ENCODE results near the gene PODXL.

The PODXL gene

GRCh38 chr7:131587315-131587923, 31.0 kb upstream of the PODXL start:
- H3K27ac ChIP-seq: peak overlapping the region; percentile 20; the same call in 1 of the 2 replicates
- TF ChIP-seq, protein P1, sequence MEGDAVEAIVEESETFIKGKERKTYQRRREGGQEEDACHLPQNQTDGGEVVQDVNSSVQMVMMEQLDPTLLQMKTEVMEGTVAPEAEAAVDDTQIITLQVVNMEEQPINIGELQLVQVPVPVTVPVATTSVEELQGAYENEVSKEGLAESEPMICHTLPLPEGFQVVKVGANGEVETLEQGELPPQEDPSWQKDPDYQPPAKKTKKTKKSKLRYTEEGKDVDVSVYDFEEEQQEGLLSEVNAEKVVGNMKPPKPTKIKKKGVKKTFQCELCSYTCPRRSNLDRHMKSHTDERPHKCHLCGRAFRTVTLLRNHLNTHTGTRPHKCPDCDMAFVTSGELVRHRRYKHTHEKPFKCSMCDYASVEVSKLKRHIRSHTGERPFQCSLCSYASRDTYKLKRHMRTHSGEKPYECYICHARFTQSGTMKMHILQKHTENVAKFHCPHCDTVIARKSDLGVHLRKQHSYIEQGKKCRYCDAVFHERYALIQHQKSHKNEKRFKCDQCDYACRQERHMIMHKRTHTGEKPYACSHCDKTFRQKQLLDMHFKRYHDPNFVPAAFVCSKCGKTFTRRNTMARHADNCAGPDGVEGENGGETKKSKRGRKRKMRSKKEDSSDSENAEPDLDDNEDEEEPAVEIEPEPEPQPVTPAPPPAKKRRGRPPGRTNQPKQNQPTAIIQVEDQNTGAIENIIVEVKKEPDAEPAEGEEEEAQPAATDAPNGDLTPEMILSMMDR (IDR thresholded peaks at IDR 0.05; ENCODE audit: low read depth, low read length): no peak
- no peak overlapping the region for H3K4me3 ChIP-seq (ENCODE audit: low read depth, low read length)
- no peaks in the 10 kb centered on the region for H3K9me3 ChIP-seq (ENCODE audit: severe bottlenecking)
- H3K36me3 ChIP-seq: no peaks in the 10 kb centered on the region
- H3K27me3 ChIP-seq (ENCODE audit: insufficient read depth, low read depth, severe bottlenecking): no peaks in the 10 kb centered on the region
- DNase-seq: no peak

- Histone ChIP-seq H3K27ac (peak overlapping the region; percentile 15; the same call in 1 of the 2 replicates), H3K36me3 (no peaks in the 10 kb centered on the region), H3K27me3 (ENCODE audit: insufficient read depth, low read depth, severe bottlenecking) (no peaks in the 10 kb centered on the region), H3K4me3 (ENCODE audit: low read depth, low read length) (peak overlapping the region; percentile 11; the same call in 1 of the 2 replicates), H3K9me3 (ENCODE audit: severe bottlenecking) (no peaks in the 10 kb centered on the region)
- TF ChIP-seq, protein P1 (IDR thresholded peaks at IDR 0.05; ENCODE audit: low read depth, low read length): no peak
- DNase-seq: no peak
Observed at GRCh38 chr7:131586759-131587158, 30.3 kb upstream of the PODXL start.

DNA sequence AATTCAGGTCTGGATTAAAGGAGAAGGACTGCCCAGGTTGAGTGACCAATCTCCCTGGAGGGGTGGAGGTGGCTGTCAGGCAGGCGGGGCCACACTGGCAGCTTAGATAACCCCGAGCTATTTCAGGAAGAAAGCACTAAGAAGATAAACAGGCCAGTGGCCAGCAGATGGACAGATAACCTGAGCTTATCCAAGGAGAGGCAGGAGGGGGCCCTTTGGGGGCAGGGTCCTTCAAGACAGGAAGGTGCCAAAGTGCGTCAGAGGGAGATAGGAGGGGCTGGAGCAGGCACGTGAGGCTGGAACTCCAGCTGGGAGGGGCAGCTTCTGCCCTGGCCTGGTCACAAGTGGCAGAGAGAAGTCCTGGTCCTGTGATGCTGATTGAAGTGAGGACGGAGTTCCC, 29.8 kb upstream of the PODXL start:
- Histone ChIP-seq H3K4me3 (ENCODE audit: low read depth, low read length) (peak overlapping the region; percentile 13; the same call in 1 of the 2 replicates), H3K9me3 (ENCODE audit: severe bottlenecking) (no peaks in the 10 kb centered on the region), H3K27me3 (ENCODE audit: insufficient read depth, low read depth, severe bottlenecking) (no peaks in the 10 kb centered on the region), H3K27ac (peak overlapping the region; percentile 80), H3K36me3 (no peaks in the 10 kb centered on the region)
- peak; percentile 97 for DNase-seq
- TF ChIP-seq, protein P1 (IDR thresholded peaks at IDR 0.05; ENCODE audit: low read depth, low read length): no peak

- TF ChIP-seq, protein P1 (IDR thresholded peaks at IDR 0.05; ENCODE audit: low read depth, low read length): no peak
- H3K27ac ChIP-seq: no peak overlapping the region
- H3K4me3 ChIP-seq (ENCODE audit: low read depth, low read length): no peak overlapping the region
- no peaks in the 10 kb centered on the region for H3K9me3 ChIP-seq (ENCODE audit: severe bottlenecking)
- H3K36me3 ChIP-seq: no peaks in the 10 kb centered on the region
- H3K27me3 ChIP-seq (ENCODE audit: insufficient read depth, low read depth, severe bottlenecking): no peaks in the 10 kb centered on the region
- no peak for DNase-seq
Observed at GRCh38 chr7:131583430-131583829, 27.0 kb upstream of the PODXL start.

GRCh38 chr7:131581241-131582051, 25.0 kb upstream of the PODXL start:
- Histone ChIP-seq H3K4me3 (ENCODE audit: low read depth, low read length) (no peak overlapping the region), H3K27me3 (ENCODE audit: insufficient read depth, low read depth, severe bottlenecking) (no peaks in the 10 kb centered on the region), H3K9me3 (ENCODE audit: severe bottlenecking) (no peaks in the 10 kb centered on the region), H3K27ac (no peak overlapping the region), H3K36me3 (no peaks in the 10 kb centered on the region)
- no peak for DNase-seq
- TF ChIP-seq, protein P1 (IDR thresholded peaks at IDR 0.05; ENCODE audit: low read depth, low read length): no peak

Measured in WERI-Rb-1 (cell line).